Type B pancreatic cell (in vitro differentiated cells): ENCODE results near the gene RAPGEF6. TPM values are rescaled to one million over a fixed set of nuclear protein-coding genes. Genes with fewer than 3 reads are reported as not detected.

ENCODE experiments used
- DNase-seq: peaks from one replicate; pipeline ENCODE4 v3.0.0; 2021; ENCODE audit warnings: mixed read lengths; ENCODE audit not compliant: unreplicated experiment; ENCODE audit errors: extremely low spot score
- H3K27ac Mint-ChIP-seq: 2 replicates; pipeline ENCODE4 v1.8.0; 2021; ENCODE audit warnings: mild to moderate bottlenecking, mixed read lengths
- H3K27me3 Mint-ChIP-seq: 2 replicates; pipeline ENCODE4 v1.8.0; 2021; ENCODE audit warnings: mixed read lengths
- H3K36me3 Mint-ChIP-seq: 2 replicates; pipeline ENCODE4 v1.8.0; 2021; ENCODE audit warnings: mixed read lengths
- H3K4me1 Mint-ChIP-seq: one replicate; pipeline ENCODE4 v1.8.0; 2021; ENCODE audit warnings: mixed read lengths; ENCODE audit not compliant: unreplicated experiment
- H3K4me3 Mint-ChIP-seq: 2 replicates; pipeline ENCODE4 v1.8.0; 2021; ENCODE audit warnings: mild to moderate bottlenecking, mixed read lengths
- H3K9me3 Mint-ChIP-seq: 2 replicates; pipeline ENCODE4 v1.8.0; 2021; ENCODE audit warnings: mixed read lengths
- CTCF ChIP-seq: fragments of 200-600 bp; sonication (generic); conservative IDR thresholded peaks from 2 replicates; pipeline ENCODE4 v1.5.0; 2021; ENCODE audit warnings: antibody characterized with exemption, mild to moderate bottlenecking
- total RNA-seq: library from RNA; stranded (reverse); gene quantifications from 2 replicates; pipeline ENCODE4 v1.2.1, GENCODE V29; 2021; ENCODE audit warnings: low replicate concordance

Gene RAPGEF6
- total RNA-seq, 1 donor from 2014 or later, result 23.4 TPM

- H3K27me3 Mint-ChIP-seq, result no peaks in the 10 kb centered on the region
- no peak for TF ChIP-seq CTCF
- peaks cover 5% of the 10 kb centered on the region for H3K4me1 Mint-ChIP-seq
- H3K27ac Mint-ChIP-seq, result peak overlapping the region; percentile 24
- no peaks in the 10 kb centered on the region for H3K9me3 Mint-ChIP-seq
- H3K36me3 Mint-ChIP-seq, result peaks cover under 1% of the 10 kb centered on the region
- no peak overlapping the region for H3K4me3 Mint-ChIP-seq
- no peak for DNase-seq
Observed at GRCh38 chr5:131640043-131640856, 5.2 kb upstream of the RAPGEF6 start.

- no peak overlapping the region for H3K4me3 Mint-ChIP-seq
- no peaks in the 10 kb centered on the region for H3K36me3 Mint-ChIP-seq
- H3K4me1 Mint-ChIP-seq, result peaks cover 11% of the 10 kb centered on the region
- no peaks in the 10 kb centered on the region for H3K9me3 Mint-ChIP-seq
- H3K27ac Mint-ChIP-seq, result no peak overlapping the region
- no peak for DNase-seq
- H3K27me3 Mint-ChIP-seq, result no peaks in the 10 kb centered on the region
- no peak for TF ChIP-seq CTCF
Observed at GRCh38 chr5:131639148-131639547, 4.1 kb upstream of the RAPGEF6 start.

GRCh38 chr5:131637694-131638093, 2.7 kb upstream of the RAPGEF6 start:
- Mint-ChIP-seq H3K4me1 (peaks cover 13% of the 10 kb centered on the region), H3K4me3 (no peak overlapping the region), H3K36me3 (no peaks in the 10 kb centered on the region), H3K27me3 (no peaks in the 10 kb centered on the region), H3K9me3 (no peaks in the 10 kb centered on the region), H3K27ac (no peak overlapping the region)
- TF ChIP-seq CTCF, result no peak
- DNase-seq, result no peak

- Mint-ChIP-seq H3K4me1 (peaks cover 13% of the 10 kb centered on the region), H3K9me3 (no peaks in the 10 kb centered on the region), H3K4me3 (peak overlapping the region; percentile 96), H3K36me3 (no peaks in the 10 kb centered on the region), H3K27ac (peak overlapping the region; percentile 97), H3K27me3 (no peaks in the 10 kb centered on the region)
- TF ChIP-seq CTCF, result no peak
- no peak for DNase-seq
Observed at GRCh38 chr5:131635684-131636572, 899 bp upstream of the RAPGEF6 start.

- Mint-ChIP-seq H3K36me3 (no peaks in the 10 kb centered on the region), H3K9me3 (no peaks in the 10 kb centered on the region), H3K27me3 (no peaks in the 10 kb centered on the region), H3K4me3 (peak overlapping the region; percentile 96), H3K4me1 (peaks cover 13% of the 10 kb centered on the region), H3K27ac (peak overlapping the region; percentile 97)
- DNase-seq, result no peak
- TF ChIP-seq CTCF, result no peak
Observed at GRCh38 chr5:131634666-131634995, 398 bp downstream of the RAPGEF6 start.
